ENCODE data around the gene TEX261. TPM values are rescaled to one million over a fixed set of nuclear protein-coding genes. Genes with fewer than 3 reads are reported as not detected.

Gene TEX261
- total RNA-seq, 1 donor from 2014 or later: 18.1 TPM

GRCh38 chr2:70957798-70958197 lies 36.9 kb downstream of the TEX261 start:
- DNase-seq: no peak

- no peak for DNase-seq
Measured at GRCh38 chr2:70956141-70956540, 38.5 kb downstream of the TEX261 start.

DNA sequence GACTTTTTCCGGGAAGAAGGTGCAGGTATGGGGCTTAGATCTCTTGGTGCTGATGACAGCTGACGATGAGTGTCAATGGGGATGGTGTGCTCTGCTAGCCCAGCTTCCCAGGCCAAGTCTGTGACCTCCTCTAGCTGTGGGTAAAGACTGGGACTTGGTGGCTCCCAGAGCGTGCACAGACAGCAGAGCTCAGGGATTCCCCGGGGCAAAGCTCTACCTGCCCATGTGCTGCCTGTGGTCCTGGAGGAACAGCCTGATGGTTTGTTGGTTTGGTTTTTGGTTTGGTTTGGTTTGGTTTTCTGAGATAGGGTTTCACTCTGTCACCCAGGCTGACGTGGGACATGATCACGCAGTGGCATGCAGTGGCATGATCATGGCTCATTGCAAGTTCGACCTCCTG lies 39.8 kb downstream of the TEX261 start:
- DNase-seq: no peak

DNA sequence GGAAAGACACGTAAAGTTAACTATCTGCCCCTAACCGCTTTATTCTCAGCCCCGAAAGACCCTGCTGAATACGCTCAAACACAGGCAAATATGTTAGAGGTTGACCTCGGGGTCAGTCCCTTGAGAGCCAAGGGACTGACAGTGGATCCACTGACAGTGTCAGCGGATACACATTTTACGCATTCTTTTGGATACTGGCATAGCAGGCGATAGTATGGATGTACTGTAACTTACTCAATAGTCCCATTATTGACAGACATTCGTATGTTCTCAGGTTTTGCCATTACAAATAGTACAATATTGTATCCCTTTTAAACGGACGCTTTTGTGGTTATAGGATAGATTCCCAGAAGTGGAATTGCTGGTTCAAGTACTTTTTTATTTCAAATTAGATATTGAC lies 45.6 kb downstream of the TEX261 start:
- no peak for DNase-seq

DNA sequence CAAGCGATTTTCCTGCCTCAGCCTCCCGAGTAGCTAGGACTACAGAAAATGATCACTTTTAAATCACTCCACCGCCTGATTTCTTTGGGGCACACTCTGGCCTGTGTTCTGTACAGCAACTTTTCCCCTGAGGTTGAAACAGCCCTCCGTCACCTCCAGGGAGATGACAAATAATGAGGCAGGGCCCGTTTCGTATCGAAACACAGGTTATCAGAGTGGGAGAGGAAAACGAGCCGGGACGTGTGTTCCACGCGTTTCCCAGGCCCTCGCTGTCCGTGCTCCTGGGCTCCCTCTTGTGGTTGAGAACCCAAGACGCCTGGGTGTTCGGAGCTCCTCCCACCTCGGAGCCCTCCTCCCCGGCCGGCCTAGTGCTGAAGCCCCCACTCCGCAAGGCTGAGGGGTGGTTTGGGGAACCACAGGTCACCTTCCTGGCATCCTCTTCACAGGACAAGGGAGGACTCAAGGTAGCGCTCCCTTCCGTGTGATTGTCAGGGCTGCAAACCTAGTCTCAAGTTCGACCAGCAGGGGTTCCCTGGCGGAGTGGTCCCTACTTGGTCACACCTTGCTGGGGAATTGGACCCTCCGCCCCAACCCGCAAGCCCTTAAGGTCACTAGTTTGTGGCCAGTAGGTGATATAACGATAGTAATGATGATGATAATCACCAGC lies 46.2 kb downstream of the TEX261 start:
- DNase-seq: peak; percentile 69

- DNase-seq: no peak
Measured at GRCh38 chr2:70947556-70948184, 47.0 kb downstream of the TEX261 start.

DNA sequence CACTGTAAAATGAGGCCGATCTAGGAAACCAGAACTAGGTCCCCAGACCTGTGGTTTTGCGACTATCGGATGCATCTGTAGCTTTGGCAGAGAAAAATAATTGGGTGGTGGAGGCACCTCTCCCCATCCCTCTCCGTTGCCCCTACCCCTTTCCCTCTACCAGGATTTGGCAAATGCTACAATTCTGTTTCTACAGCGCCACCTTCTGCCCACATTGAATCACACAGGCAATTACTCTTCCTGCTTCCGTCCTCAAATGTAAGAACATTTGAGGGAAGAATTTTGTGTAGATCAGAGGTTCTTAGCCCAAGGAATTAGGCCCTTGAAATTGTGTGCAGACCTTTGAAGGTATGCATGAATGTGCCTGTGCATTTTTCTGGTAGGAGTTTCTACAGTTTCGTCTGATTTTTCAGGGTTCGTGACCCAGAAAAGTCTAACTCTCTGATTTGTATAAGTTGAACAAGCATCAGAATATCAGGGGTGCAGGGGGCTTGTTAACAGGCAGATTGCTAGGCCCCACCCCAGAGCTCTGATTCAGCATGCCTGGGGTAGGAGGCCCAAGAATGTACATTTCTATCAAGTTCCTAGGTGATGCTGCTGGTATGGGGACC lies 47.7 kb downstream of the TEX261 start:
- no peak for DNase-seq

GRCh38 chr2:70944111-70944690 lies 50.5 kb downstream of the TEX261 start:
- no peak for DNase-seq

- no peak for DNase-seq
Measured at GRCh38 chr2:70943205-70943871, 51.3 kb downstream of the TEX261 start.

GRCh38 chr2:70942396-70943204 lies 52.1 kb downstream of the TEX261 start:
- DNase-seq: no peak

- DNase-seq: no peak
Measured at GRCh38 chr2:70941701-70942100, 53.0 kb downstream of the TEX261 start.

DNA sequence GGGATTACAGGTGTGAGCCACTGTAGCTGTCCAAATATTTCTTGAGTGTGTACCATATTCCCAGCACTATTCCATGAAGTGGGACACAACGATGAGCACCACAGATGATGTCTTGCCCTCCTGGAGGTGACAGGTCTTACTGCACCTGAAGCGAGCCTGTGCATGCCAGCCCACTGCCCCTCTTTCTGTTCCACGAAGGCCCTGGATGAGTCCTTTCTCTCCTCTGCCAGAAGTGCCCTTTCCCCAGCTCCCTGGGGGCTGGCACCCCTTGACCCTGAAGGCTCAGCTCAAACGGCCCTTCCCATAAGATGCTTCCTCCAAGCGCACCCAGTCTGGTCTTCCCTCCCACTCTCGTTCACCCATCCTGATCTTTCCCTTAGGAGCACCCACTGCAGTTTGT lies 53.5 kb downstream of the TEX261 start:
- no peak for DNase-seq

- DNase-seq: no peak
Measured at GRCh38 chr2:70939839-70940580, 54.7 kb downstream of the TEX261 start.

DNA sequence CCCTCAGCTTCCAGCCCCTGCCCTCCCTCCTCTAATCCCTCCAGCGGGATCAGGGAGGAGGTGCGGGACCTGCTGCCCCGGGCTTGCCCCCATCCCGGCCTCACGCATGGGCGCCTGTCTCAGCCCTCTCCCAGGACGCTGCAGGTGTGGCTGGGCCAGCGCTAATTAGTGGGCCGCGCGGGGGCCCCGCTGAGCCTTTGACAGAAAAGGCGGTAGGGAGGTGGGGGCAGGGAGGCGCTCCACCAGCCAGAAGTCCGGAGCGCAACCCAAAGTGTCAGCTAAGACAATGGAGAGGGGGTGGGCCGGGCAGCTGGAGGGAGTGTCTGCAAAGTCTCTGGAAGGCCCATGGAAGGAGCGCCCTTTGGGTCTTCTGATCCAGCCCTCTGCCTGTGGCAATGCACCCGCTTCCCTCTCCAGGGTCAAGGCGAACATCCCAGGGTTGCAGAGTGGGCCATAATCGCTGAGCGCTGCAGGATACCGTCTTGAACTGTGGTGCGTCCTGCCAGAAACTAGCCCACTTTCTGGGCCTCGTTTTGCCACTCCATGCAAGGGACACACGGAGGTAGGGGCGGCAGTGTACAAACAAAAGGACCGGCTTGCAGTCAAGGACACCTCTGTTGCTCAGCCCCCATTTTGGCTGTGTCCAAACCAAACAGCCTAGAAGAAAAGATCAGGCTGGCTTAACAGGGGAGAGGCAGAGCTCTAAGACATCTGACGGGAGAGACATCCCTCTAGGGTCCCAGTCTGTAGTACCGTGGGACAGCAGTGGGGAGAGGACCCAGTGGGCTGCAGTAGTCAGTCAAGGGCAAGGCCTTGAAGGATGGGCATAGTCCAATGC lies 55.5 kb downstream of the TEX261 start:
- DNase-seq: no peak

DNA sequence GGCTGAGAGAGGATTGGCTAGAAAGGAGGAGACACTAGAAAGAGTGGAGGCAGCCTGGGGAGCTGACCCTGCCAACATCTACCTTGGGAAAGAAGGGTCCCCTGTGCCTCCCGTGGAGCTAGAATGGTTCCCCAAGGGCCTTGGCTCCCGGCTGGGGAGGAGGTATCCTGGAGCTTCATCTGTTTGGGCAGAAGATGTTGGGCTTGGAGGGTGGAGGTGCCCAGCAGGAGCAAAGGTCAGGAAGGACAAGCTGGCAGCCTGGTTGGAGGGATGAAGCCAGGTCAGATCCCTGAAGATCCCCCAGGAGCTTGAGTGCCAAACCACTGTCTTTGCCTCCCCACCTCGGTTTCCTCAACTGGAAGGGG lies 56.1 kb downstream of the TEX261 start:
- no peak for DNase-seq

DNA sequence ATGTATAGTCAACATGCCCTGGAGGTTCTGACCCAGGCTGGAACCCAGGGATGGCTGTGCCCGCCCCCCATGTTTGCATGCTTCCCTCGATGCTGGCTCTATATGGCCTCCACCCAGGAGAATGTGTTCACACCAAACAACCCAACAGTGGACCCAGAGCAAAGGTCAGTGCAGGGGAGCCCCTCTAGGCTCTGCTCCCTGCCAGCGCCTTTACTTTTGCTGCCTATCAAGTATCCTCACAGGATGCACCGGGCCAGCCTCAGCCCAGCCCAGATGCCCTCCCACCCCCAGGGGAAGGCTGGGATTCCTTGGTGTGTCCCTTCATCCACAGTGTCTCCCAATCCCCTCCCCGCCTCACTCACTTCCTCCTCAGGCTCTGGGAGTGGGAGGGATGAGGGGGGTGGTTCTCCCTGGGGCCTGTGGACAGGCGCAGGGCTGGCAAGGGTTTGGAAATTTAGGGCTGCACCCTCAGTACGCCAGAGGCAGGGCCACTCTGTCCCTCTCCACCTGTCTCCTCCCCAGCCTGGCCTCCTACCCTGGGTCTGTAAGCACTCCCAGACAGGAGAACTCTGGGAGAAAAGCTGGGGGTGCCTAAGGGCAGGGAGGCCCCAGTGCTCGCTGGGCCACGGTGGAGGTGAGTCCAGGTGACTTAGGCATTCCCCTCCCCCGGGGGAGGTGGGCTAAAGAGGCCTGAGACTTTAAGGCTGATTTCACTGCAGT lies 56.6 kb downstream of the TEX261 start:
- DNase-seq: no peak

GRCh38 chr2:70936979-70937811 lies 57.5 kb downstream of the TEX261 start:
- DNase-seq: no peak

DNA sequence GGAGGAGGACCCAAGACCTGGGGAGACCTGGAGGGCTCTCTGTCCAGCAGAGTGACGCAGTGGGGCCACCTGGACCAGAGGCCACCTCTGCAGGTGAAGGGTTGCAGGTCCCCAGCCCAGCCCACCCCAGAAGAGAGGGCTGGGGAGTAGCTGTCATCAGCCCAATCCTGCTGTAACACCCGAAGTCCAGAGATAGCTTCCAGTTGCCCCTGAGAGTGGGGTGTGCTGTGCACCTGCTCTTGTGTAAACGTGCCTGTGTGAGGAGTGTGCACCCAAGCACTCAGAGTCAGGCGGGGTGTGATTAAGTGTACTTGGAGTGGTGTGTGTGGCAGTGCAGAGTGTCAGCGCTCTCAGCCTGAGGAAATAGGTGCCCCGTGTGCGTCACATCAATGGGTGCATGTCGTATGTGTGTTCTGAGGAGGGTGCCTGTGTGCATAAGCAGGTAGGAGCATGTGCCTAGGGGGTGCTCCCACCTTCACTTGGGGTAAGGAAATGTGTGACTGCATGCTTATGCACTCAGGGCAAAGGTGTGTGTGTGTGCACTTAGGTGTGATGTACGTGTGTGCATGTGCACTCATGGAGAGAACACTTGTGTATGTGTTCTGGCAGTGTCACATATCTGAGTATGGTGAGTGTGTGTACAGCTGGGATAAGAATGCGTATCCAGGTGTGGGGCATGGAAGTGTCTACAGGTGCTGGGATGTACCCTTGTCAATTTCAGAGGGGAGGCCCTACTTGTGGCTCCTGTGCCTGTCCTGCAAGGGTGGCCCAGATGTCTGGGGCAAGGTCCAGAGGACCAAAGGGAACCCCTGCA lies 58.3 kb downstream of the TEX261 start:
- DNase-seq: no peak
